ENCODE data around the gene SPRY2. TPM values are rescaled to one million over a fixed set of nuclear protein-coding genes. Genes with fewer than 3 reads are reported as not detected.
"Not testable (repeated sequence)": the region's sequence is repeated elsewhere in the genome, so short reads cannot be mapped to it uniquely, and the experiment has no call there.

Gene SPRY2
- total RNA-seq, 8 experiments from 2014 or later, result 3.3 to 30.2 (median 18.3) TPM

- in situ Hi-C loops (cut with MboI; ENCODE audit: low pct_unique_long_range_greater_than_20kb in 2 of 9, low sequenced_read_pairs in 9 of 9, unreplicated experiment in 9 of 9); H3K4me1 ChIP-seq (replicated peaks in 1 of 2); H3K4me3 ChIP-seq; H3K27ac ChIP-seq; ATAC-seq (replicated peaks in 6 of 8): not testable (repeated sequence)
- WGBS, 10 experiments, result 85 to 100% (median 98%) methylated on average over 2 to 11 of the region's 11 CpGs; no CpG with 5 or more reads in 3 of the 10 experiments
Observed at GRCh38 chr13:80344032-80344431, 3.1 kb upstream of the SPRY2 start.

DNA sequence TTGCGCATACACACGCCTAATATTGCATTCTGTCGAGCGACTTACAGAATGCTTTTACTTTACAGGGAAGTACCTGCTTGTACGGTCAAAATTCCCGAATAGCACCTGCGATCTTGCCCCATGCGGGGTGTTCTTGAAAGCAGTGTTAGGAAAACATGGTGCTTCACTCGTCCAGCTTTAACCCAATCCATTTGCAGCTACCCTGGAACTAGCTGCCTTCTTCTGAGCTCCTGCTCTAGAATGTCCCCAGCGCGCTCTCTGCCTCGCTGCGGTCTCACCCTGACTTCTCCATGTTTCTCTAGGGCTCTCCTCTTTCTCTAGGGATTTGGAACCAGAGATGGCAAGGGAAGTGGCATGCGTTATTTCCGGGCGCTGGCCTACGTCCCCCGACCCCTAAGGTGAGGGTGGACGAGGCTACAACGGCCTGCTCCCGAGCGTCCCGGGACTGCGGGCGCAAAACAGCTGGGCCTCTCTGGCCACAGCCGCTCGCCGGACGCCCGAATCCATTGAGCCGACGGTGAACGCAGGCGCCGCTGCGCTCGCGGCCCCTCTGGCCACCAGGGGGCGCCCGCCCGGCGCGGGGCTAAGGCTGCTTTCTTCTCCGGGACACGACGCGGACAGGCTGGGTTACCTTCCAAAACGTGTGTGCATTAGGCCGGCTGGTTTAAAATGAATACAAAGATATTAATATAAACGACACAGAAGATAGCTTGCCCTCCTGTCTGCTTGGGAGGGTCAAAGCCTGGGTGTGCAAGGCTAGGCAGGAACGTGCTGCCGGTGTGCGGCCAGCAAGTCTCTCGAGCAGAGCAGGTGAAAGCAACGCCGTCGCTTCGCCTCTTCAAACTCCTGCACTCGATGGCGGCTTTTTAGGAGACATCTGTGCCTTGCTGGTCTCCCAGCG lies 1.8 kb upstream of the SPRY2 start:
- in situ Hi-C loops (cut with MboI; ENCODE audit: low pct_unique_long_range_greater_than_20kb in 2 of 9, low sequenced_read_pairs in 9 of 9, unreplicated experiment in 9 of 9), result no loop called here
- peaks cover 0 to 3% of the 10 kb centered on the region in 2 donors for H3K4me1 ChIP-seq (replicated peaks in 1 of 2)
- ATAC-seq (replicated peaks in 6 of 8), result peak; percentile 22 to 48 (median 31)
- WGBS, 10 experiments, result 0 to 53% (median 9%) methylated on average over 1 to 50 of the region's 61 CpGs; no CpG with 5 or more reads in 2 of the 10 experiments
- H3K27ac ChIP-seq, result peak overlapping the region; percentile 57 to 91
- H3K4me3 ChIP-seq, result peak overlapping the region; percentile 63 to 98 (median 66)

DNA sequence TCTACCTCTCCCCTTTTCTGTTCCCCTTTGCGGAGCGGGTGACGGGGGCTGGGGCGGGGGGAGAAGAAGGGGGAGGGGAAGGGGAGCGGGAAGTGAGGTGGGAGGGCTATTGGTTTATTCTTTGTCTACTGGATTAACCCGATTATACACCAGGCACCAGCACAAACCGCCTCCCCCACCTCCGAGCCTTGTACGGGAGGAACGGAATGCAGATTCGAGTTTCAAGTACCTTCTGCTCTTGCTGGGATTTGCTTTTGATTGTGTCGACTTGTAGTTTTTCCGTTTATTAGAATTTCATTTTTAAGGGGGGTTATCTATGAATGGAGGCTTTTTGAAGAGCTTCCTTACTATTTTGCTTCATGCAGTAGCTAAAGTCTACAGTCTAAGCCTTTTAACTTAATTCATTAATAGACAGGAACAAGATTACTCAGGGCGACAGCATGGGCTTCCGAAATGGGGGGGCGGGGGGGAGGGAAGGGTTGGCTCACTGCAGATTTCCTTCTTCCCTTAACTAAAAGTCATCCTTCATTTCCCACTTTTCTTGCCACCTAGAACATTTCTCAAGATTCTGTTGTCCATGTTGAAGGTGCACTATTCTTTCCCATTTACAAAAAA lies 937 bp upstream of the SPRY2 start:
- in situ Hi-C loops (cut with MboI; ENCODE audit: low pct_unique_long_range_greater_than_20kb in 2 of 9, low sequenced_read_pairs in 9 of 9, unreplicated experiment in 9 of 9), result no loop called here
- ATAC-seq (replicated peaks in 6 of 8), result peak in 2 of 8 experiments; percentile 0 to 1
- peak overlapping the region; percentile 63 to 98 (median 66) for H3K4me3 ChIP-seq
- H3K4me1 ChIP-seq (replicated peaks in 1 of 2), result peaks cover 0 to 6% of the 10 kb centered on the region in 2 donors
- H3K27ac ChIP-seq, result peak overlapping the region; percentile 90 to 91
- 0 to 28% (median 0%) methylated on average over 1 to 6 of the region's 16 CpGs; no CpG with 5 or more reads in 4 of the 10 experiments for WGBS, 10 experiments

- WGBS, 10 experiments, result 0 to 4% (median 0%) methylated on average over 2 to 13 of the region's 45 CpGs; no CpG with 5 or more reads in 3 of the 10 experiments
- in situ Hi-C loops (cut with MboI; ENCODE audit: low pct_unique_long_range_greater_than_20kb in 2 of 9, low sequenced_read_pairs in 9 of 9, unreplicated experiment in 9 of 9), result no loop called here
- peak in 7 of 8 experiments; percentile 31 to 63 (median 56) for ATAC-seq (replicated peaks in 6 of 8)
- peak overlapping the region; percentile 90 to 91 for H3K27ac ChIP-seq
- H3K4me1 ChIP-seq (replicated peaks in 1 of 2), result peaks cover 5 to 8% of the 10 kb centered on the region in 2 donors
- H3K4me3 ChIP-seq, result peak overlapping the region; percentile 63 to 98 (median 66)
Observed at GRCh38 chr13:80340651-80341100, 250 bp downstream of the SPRY2 start.

GRCh38 chr13:80339912-80340650 lies 845 bp downstream of the SPRY2 start:
- Histone ChIP-seq H3K27ac (peak overlapping the region; percentile 90 to 91), H3K4me1 (replicated peaks in 1 of 2) (peaks cover 5 to 8% of the 10 kb centered on the region in 2 donors), H3K4me3 (peak overlapping the region; percentile 63 to 98 (median 66))
- WGBS, 10 experiments, result 0 to 2% (median 0%) methylated on average over 1 to 15 of the region's 59 CpGs; no CpG with 5 or more reads in 4 of the 10 experiments
- in situ Hi-C loops (cut with MboI; ENCODE audit: low pct_unique_long_range_greater_than_20kb in 2 of 9, low sequenced_read_pairs in 9 of 9, unreplicated experiment in 9 of 9), result no loop called here
- ATAC-seq (replicated peaks in 6 of 8), result peak in 7 of 8 experiments; percentile 1 to 11 (median 8)

DNA sequence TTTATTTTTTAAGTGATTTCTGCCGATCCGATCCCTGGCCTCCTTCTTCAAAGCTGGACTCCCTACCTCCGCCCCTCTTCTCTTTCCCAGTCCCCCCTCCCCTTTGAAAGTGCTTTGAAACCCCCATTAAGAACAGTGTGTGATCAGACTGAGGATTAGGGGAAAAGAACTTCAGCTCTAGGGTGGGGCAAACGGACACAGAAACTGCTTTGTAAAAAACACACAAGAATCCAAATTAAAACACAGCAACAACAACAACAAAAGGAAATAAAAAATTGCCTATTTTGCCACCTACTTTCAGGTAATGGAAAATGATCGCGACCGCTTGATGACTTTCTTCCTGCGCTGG lies 1.4 kb downstream of the SPRY2 start:
- peak overlapping the region; percentile 63 to 98 (median 66) for H3K4me3 ChIP-seq
- H3K4me1 ChIP-seq (replicated peaks in 1 of 2), result peaks cover 5 to 8% of the 10 kb centered on the region in 2 donors
- no peak for ATAC-seq (replicated peaks in 6 of 8)
- in situ Hi-C loops (cut with MboI; ENCODE audit: low pct_unique_long_range_greater_than_20kb in 2 of 9, low sequenced_read_pairs in 9 of 9, unreplicated experiment in 9 of 9), result no loop called here
- peak overlapping the region; percentile 90 to 91 for H3K27ac ChIP-seq
- WGBS, 10 experiments, result 0 to 5% (median 0%) methylated on average over 1 to 5 of the region's 8 CpGs; no CpG with 5 or more reads in 2 of the 10 experiments

DNA sequence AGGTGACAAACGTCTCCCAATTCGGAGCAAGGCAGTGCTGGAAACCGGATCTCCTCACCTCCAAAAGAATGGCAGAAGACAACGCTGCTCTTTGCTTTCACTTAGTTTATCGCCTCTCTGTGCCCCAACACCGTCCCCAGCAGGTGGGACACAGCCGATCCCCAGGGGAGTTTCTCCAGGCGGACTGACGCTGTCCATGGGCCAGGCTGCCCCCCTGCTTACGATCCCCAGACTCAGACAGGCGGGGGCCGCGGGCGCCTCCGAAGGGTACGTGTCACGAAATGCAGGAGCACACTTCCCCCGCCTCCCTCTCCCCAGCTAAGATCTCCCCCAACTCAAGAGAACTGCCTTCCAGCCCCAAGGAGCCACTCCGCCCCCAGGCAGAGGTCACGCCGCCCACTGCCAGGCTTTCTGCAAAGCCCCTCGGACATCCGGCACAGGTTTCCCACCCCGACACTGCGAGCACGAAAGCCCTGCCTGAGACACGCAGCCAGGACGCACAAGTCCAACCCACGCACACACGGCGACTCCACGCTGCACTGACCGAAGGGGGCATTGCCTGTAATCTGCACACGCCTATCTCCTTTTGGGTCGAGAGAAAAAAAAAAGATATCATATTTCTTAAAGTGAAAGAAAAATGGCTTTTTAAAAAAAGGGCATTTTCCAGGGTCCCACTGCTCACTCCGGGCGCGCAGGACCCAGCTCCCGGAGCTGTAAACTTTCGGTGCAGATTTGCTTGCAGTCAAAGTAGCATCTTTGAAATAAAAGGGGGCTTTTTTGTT lies 2.0 kb downstream of the SPRY2 start:
- in situ Hi-C loops (cut with MboI; ENCODE audit: low pct_unique_long_range_greater_than_20kb in 2 of 9, low sequenced_read_pairs in 9 of 9, unreplicated experiment in 9 of 9), result no loop called here
- 0 to 3% (median 0%) methylated on average over 1 to 8 of the region's 40 CpGs; no CpG with 5 or more reads in 5 of the 10 experiments for WGBS, 10 experiments
- peak; percentile 9 to 52 (median 42) for ATAC-seq (replicated peaks in 6 of 8)
- Histone ChIP-seq H3K4me3 (peak overlapping the region; percentile 63 to 98 (median 66)), H3K4me1 (replicated peaks in 1 of 2) (peaks cover 5 to 8% of the 10 kb centered on the region in 2 donors), H3K27ac (peak overlapping the region; percentile 90 to 91)

GRCh38 chr13:80337288-80338081 lies 3.4 kb downstream of the SPRY2 start:
- Histone ChIP-seq H3K27ac (no peak overlapping the region), H3K4me1 (replicated peaks in 1 of 2) (peaks cover 5% of the 10 kb centered on the region in 2 donors), H3K4me3 (peak overlapping the region; percentile 63 to 98 (median 66))
- 3 to 70% (median 26%) methylated on average over 2 to 12 of the region's 26 CpGs for WGBS, 10 experiments
- ATAC-seq (replicated peaks in 6 of 8), result no peak
- in situ Hi-C loops (cut with MboI; ENCODE audit: low pct_unique_long_range_greater_than_20kb in 2 of 9, low sequenced_read_pairs in 9 of 9, unreplicated experiment in 9 of 9), result no loop called here

GRCh38 chr13:80336776-80337287 lies 4.1 kb downstream of the SPRY2 start:
- peaks cover 5% of the 10 kb centered on the region in 2 donors for H3K4me1 ChIP-seq (replicated peaks in 1 of 2)
- H3K4me3 ChIP-seq, result peak overlapping the region; percentile 63 to 98 (median 66)
- ATAC-seq (replicated peaks in 6 of 8), result no peak
- in situ Hi-C loops (cut with MboI; ENCODE audit: low pct_unique_long_range_greater_than_20kb in 2 of 9, low sequenced_read_pairs in 9 of 9, unreplicated experiment in 9 of 9), result no loop called here
- WGBS, 10 experiments, result 0 to 53% (median 21%) methylated on average over 1 to 4 of the region's 9 CpGs; no CpG with 5 or more reads in 5 of the 10 experiments
- H3K27ac ChIP-seq, result peak overlapping the region in 1 of 2 donors; percentile 9

DNA sequence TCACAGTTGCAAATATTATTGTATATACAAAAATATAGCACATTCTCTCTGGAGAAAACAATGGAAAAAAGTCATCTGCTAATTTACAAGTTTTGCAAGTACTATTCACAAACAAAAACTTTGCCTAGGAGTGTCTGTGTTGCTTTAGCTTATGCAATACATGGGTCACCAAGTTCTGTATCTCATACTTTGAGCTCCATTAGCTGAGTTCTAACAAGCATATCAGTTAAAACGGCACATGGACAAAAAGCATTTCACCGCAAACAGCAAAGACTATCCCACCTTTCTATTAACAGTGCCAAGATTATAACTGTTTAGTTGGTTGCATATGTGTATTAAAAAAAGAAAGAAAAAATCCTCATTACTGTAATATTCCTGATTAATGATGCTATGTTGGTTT lies 4.6 kb downstream of the SPRY2 start:
- peak overlapping the region in 1 of 2 donors; percentile 9 for H3K27ac ChIP-seq
- H3K4me3 ChIP-seq, result peak overlapping the region; percentile 63 to 98 (median 66)
- in situ Hi-C loops (cut with MboI; ENCODE audit: low pct_unique_long_range_greater_than_20kb in 2 of 9, low sequenced_read_pairs in 9 of 9, unreplicated experiment in 9 of 9), result no loop called here
- no peak for ATAC-seq (replicated peaks in 6 of 8)
- WGBS, 10 experiments, result 17 to 100% (median 78%) methylated on average over 1 to 2 of the region's 2 CpGs; no CpG with 5 or more reads in 4 of the 10 experiments
- peaks cover 5% of the 10 kb centered on the region in 2 donors for H3K4me1 ChIP-seq (replicated peaks in 1 of 2)

DNA sequence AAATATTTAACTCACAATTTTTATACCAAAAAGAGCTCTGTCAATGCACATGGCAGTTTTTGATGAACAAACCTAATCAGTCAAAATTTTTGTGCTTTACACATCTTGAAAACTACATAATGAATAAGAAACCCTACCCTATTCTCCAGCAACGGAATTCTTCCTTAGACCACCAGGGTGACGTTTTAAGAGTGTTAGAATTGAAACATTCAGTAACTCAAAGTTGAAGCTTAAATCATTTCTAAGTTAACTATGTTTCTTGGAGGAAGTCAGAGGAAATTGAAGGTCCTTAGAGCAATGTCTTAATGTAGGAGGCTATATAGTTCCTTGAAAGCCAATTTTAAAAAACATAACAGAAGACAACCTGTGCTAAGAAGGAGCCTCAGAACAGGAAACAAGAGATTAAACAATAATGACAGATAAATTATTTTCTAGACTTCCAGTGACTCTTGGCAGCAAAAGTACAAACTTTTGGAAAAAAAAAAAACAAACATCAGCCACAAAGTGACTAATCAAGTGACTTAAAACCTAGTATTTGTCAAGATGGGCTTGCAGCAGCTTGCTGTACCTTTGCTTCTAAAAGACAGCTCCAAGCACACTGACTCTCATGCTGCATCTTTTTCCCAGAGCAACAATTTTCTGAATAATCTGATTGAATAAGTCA lies 6.2 kb downstream of the SPRY2 start:
- Histone ChIP-seq H3K4me3 (peak overlapping the region in 1 of 5 donors; percentile 75), H3K27ac (no peak overlapping the region), H3K4me1 (replicated peaks in 1 of 2) (peaks cover 5% of the 10 kb centered on the region in 2 donors)
- no peak for ATAC-seq (replicated peaks in 6 of 8)
- 0 to 100% (median 59%) methylated on average over 1 to 2 of the region's 2 CpGs; no CpG with 5 or more reads in 2 of the 10 experiments for WGBS, 10 experiments
- in situ Hi-C loops (cut with MboI; ENCODE audit: low pct_unique_long_range_greater_than_20kb in 2 of 9, low sequenced_read_pairs in 9 of 9, unreplicated experiment in 9 of 9), result no loop called here

All from motor neuron (in vitro differentiated cells).